ENCODE results near the gene NR6A1.

GRCh38 chr9:124481115-124481514 is 290.0 kb downstream of the NR6A1 start:
- TF ChIP-seq ARID5B (CRISPR knock-in tag; IDR thresholded peaks at IDR 0.05) (no peak), ZNF780A (CRISPR knock-in tag; IDR thresholded peaks at IDR 0.05) (no peak), TAF1 (CRISPR knock-in tag; IDR thresholded peaks at IDR 0.05) (no peak)
